ENCODE measurements around the gene COPE.

COPE gene

GRCh38 chr19:18929311-18929710 lies 10.1 kb upstream of the COPE start:
- TF ChIP-seq CTCF (IDR thresholded peaks at IDR 0.05; ENCODE audit: low read depth, low read length) = no peak
- no peak for DNase-seq (ENCODE audit: low read depth in 2 of 2)
- H3K4me3 ChIP-seq (replicated peaks in 1 of 2; ENCODE audit: low read depth in 2 of 2, low read length in 2 of 2) = no peak overlapping the region

GRCh38 chr19:18928018-18928805 lies 9.0 kb upstream of the COPE start:
- TF ChIP-seq CTCF (IDR thresholded peaks at IDR 0.05; ENCODE audit: low read depth, low read length) = no peak
- H3K4me3 ChIP-seq (replicated peaks in 1 of 2; ENCODE audit: low read depth in 2 of 2, low read length in 2 of 2) = no peak overlapping the region
- DNase-seq (ENCODE audit: low read depth in 2 of 2) = no peak

GRCh38 chr19:18924684-18925213 lies 5.6 kb upstream of the COPE start:
- DNase-seq (ENCODE audit: low read depth in 2 of 2) = no peak
- no peak for TF ChIP-seq CTCF (IDR thresholded peaks at IDR 0.05; ENCODE audit: low read depth, low read length)
- H3K4me3 ChIP-seq (replicated peaks in 1 of 2; ENCODE audit: low read depth in 2 of 2, low read length in 2 of 2) = no peak overlapping the region

GRCh38 chr19:18922228-18922985 lies 3.2 kb upstream of the COPE start:
- H3K4me3 ChIP-seq (replicated peaks in 1 of 2; ENCODE audit: low read depth in 2 of 2, low read length in 2 of 2) = no peak overlapping the region
- no peak for TF ChIP-seq CTCF (IDR thresholded peaks at IDR 0.05; ENCODE audit: low read depth, low read length)
- DNase-seq (ENCODE audit: low read depth in 2 of 2) = no peak

GRCh38 chr19:18921593-18921992 lies 2.4 kb upstream of the COPE start:
- H3K4me3 ChIP-seq (replicated peaks in 1 of 2; ENCODE audit: low read depth in 2 of 2, low read length in 2 of 2) = no peak overlapping the region
- no peak for DNase-seq (ENCODE audit: low read depth in 2 of 2)
- TF ChIP-seq CTCF (IDR thresholded peaks at IDR 0.05; ENCODE audit: low read depth, low read length) = no peak

- TF ChIP-seq CTCF (IDR thresholded peaks at IDR 0.05; ENCODE audit: low read depth, low read length) = no peak
- DNase-seq (ENCODE audit: low read depth in 2 of 2) = no peak
These were observed 1.2 kb upstream of the COPE start for GRCh38 chr19:18920400-18920799.

More at GRCh38 chr19:18920400-18920799, 1.2 kb upstream of the COPE start:
- peak overlapping the region; percentile 70 to 99 for H3K4me3 ChIP-seq (replicated peaks in 1 of 2; ENCODE audit: low read depth in 2 of 2, low read length in 2 of 2)

Measured in cardiac fibroblast (primary cell).